GM18951 (cell line): ENCODE results near the gene SNX6.
A peak's percentile ranks its signal among the peaks of the same experiment; 100 is the strongest.
"Not testable (repeated sequence)": the region's sequence is repeated elsewhere in the genome, so short reads cannot be mapped to it uniquely, and the experiment has no call there.

Experiments
- POLR2A ChIP-seq: IDR thresholded peaks from 4 replicates; pipeline ENCODE4 v1.6.1; 2011; ENCODE audit warnings: mild to moderate bottlenecking; ENCODE audit not compliant: insufficient read length, insufficient read depth; ENCODE audit errors: extremely low read depth
- in situ Hi-C: fragments of 300-500 bp; cut with MboI; formaldehyde crosslinking; loops from one replicate; pipeline ENCODE4 v1.12.0; 2022; ENCODE audit warnings: low sequenced_read_pairs, mixed read lengths, inconsistent platforms; ENCODE audit not compliant: unreplicated experiment

The SNX6 gene

GRCh38 chr14:34568803-34569202 lies 61.1 kb downstream of the SNX6 start:
- in situ Hi-C loops = no loop called here

GRCh38 chr14:34562776-34563150 lies 67.2 kb downstream of the SNX6 start:
- in situ Hi-C loops = no loop called here
- TF ChIP-seq POLR2A = no peak

More at GRCh38 chr14:34568803-34569202, 61.1 kb downstream of the SNX6 start:
- no peak for TF ChIP-seq POLR2A

GRCh38 chr14:34562037-34562775 lies 67.7 kb downstream of the SNX6 start:
- in situ Hi-C loops = not testable (repeated sequence)

- in situ Hi-C loops = not testable (repeated sequence)
These were observed 73.5 kb downstream of the SNX6 start for GRCh38 chr14:34556498-34556829.

- in situ Hi-C loops = not testable (repeated sequence)
These were observed 74.1 kb downstream of the SNX6 start for GRCh38 chr14:34555583-34556497.

- no peak for TF ChIP-seq POLR2A
- in situ Hi-C loops = no loop called here
These were observed 75.3 kb downstream of the SNX6 start for GRCh38 chr14:34554540-34555250.

- in situ Hi-C loops = not testable (repeated sequence)
These were observed 80.5 kb downstream of the SNX6 start for GRCh38 chr14:34549276-34549966.

- in situ Hi-C loops = no loop called here
- no peak for TF ChIP-seq POLR2A
These were observed 81.4 kb downstream of the SNX6 start for GRCh38 chr14:34548472-34548981.

- in situ Hi-C loops = not testable (repeated sequence)
These were observed 82.8 kb downstream of the SNX6 start for GRCh38 chr14:34547136-34547520.

GRCh38 chr14:34546272-34547135 lies 83.4 kb downstream of the SNX6 start:
- in situ Hi-C loops = not testable (repeated sequence)

GRCh38 chr14:34540181-34541059 lies 89.5 kb downstream of the SNX6 start:
- in situ Hi-C loops = not testable (repeated sequence)

GRCh38 chr14:34539407-34540180 lies 90.4 kb downstream of the SNX6 start, which contains the start of gene EAPP:
Gene EAPP, minus strand, starts transcription at chr14:34539701. Its CDS starts 73 bp downstream, at chr14:34539628.
- in situ Hi-C loops = no loop called here
- TF ChIP-seq POLR2A = peak; percentile 76
